ENCODE measurements around the gene SIVA1.
"Not testable (repeated sequence)": the region's sequence is repeated elsewhere in the genome, so short reads cannot be mapped to it uniquely, and the experiment has no call there.

Gene SIVA1

DNA sequence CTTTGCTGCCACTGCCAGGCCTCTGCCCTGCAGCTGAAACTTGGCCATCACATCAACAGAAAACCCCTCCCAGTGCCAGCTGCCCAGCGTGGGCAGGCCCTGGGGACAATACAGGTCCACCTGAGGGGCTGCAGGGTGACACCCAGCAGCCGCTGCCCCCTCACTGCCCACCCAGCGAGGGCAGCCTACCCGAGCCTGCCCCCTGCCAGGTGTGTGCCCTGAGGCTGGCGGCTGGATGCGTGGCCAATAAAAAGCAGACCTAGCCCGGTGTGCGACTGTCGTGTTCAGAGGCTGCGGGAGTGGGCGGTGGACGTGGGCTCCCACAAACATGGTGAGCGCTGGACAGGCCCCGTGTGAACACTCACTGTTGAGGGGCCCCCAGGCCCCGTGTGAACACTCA, 33.6 kb upstream of the SIVA1 start:
- DNase-seq (ENCODE audit: low read depth in 2 of 2) = no peak

DNA sequence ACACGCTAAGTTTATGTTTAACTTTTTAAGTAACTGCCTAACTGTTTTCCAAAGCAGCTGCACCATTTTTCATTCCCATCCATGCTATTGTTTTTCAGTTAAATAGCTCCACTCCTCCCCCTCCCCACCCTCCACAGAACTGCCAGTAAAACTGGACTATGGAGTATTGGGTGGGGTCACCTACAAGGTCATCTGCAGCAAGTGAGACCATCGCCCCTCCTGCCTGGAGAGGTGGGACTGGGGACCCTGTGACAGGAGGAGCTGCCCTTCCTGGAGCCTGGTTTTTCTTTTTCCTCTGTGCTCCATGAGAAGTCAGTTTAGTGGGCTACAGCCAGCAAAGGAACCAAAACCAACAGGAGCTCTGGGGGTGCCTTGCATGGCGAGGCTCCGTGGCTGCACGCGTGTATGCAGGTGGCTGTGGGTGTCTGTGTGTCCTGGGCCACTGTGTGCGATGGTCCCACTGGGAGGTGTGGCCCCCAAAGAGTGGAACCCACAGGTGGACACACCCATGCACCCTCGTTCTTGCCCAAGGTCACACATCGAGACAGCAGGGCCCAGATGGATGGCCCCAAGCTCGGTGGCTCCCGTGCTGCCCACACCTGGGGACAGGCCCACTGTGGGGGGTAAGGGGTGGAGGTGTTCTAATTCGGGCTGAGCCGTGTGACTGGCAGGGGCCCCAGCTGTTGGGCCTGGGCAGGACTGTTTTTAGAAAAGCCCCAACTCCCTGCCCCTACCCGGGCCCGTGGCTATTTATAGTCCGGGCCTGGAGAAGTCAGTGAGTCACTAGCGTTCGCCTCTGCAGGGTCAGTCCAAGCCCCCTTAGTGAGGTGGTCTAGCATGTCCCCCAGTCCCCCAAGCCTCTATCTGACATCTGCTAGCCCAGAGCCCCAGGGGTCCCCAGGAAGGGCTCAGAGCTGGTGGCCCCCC, 31.2 kb upstream of the SIVA1 start:
- DNase-seq (ENCODE audit: low read depth in 2 of 2) = no peak

GRCh38 chr14:104722938-104723650, 29.9 kb upstream of the SIVA1 start:
- DNase-seq (ENCODE audit: low read depth in 2 of 2) = no peak

DNA sequence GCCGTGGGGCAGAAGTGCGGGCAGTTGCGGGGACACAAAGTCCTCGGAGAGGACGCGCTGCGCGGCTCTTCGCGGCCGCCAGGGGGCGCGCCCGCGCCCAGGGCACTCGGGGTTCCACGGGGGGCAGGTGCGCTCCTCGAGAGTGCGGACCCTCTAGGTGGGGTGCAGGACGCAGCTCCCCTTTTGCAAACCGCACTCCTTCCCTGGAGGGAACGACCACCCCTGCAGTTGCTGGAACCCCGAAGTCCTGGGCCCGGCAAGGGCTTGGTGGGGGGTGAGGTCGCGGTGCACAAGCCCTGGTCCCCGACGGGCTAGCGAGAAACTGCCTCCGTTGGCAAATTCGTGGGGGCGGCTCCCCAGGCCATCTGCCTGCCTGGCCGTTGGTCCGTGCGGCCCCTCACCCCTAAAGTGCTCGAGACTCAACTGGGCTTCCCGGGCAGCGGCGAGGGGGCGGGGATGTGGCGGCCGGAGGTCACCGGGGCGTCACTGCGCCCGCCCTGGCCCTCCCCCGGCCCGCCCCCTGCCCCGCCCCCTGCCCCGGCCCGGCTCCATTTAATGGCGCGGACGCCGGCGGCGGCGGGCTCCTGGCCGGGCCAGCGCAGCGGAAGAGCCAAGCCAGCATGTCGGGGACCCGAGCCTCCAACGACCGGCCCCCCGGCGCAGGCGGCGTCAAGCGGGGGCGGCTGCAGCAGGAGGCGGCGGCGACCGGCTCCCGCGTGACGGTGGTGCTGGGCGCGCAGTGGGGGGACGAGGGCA, 29.1 kb upstream of the SIVA1 start, which contains the start of gene ADSS1:
Gene ADSS1 (plus strand): TSS at position 579 of the 756 bp plus-strand sequence. CDS start 42 bp downstream, at position 621.
- peak; percentile 8 to 41 for DNase-seq (ENCODE audit: low read depth in 2 of 2)

DNA sequence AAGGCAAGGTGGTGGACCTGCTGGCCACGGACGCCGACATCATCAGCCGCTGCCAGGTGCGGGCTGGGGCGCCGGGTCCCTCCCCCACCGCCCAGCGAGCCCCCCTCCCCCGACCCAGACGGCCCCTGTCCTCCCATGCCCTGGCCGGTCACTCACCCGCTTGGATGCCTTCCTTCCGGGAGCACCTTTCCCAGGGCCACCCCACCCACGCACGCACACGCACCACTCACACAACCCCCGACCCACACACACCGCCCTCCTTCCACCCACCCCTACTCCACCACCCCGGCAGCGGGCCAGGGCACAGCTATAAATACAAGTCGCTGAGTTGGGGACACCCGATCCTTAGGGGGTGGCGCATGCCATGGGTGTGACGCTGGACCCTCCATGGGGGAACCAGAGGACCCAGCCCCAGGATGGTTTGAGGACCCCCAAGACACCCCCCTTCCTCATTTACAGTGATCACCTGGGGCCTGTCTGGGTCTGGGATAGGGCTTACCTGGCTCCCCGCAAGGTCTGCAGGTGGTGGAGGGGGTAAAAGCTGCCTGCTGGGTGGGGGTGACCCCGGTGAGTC, 28.5 kb upstream of the SIVA1 start:
- peak in 1 of 2 donors; percentile 23 for DNase-seq (ENCODE audit: low read depth in 2 of 2)

- no peak for DNase-seq (ENCODE audit: low read depth in 2 of 2)
Measured at GRCh38 chr14:104724981-104725771, 27.8 kb upstream of the SIVA1 start.

DNA sequence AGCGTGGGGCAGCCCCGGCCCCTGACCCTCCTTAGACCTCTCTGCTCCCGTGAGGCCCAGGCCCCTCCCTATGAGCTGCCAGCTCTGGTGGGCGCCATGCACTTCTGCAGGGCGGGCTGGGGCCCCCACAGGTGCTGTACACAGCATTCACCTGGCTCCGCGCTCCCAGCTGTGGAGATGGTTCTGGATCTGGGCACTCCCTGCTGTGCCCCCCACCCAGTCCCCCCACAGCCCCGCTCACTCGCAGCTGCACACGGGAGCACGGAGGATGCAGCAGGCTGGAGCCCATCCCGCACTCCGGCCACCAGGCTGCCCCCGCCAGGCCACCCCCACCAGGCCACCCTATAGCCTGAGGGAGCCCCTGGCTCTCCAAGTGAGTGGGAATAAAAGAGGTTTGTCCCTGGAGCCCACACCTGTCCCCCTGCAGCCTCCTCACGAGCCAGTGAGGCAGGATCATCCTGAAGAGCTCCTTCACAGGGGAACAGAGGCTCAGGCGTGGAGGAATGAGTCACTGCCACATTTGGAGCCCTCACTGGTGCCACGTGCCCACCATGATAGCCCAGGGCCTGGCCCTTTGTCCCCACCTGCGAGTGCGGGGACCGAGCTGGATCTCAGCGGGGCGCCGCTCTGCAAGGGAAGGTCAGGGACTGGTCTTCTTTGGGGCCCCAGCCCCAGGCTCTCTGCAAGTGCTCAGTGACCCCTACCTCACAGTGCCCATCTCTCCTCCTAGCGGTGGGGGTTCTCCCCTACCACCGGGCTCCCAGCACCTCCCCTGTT, 27.0 kb upstream of the SIVA1 start:
- no peak for DNase-seq (ENCODE audit: low read depth in 2 of 2)

- DNase-seq (ENCODE audit: low read depth in 2 of 2) = no peak
Measured at GRCh38 chr14:104726600-104727451, 26.1 kb upstream of the SIVA1 start.

- DNase-seq (ENCODE audit: low read depth in 2 of 2) = no peak
Measured at GRCh38 chr14:104728631-104729030, 24.3 kb upstream of the SIVA1 start.

- DNase-seq (ENCODE audit: low read depth in 2 of 2) = not testable (repeated sequence)
Measured at GRCh38 chr14:104729176-104729834, 23.6 kb upstream of the SIVA1 start.

- DNase-seq (ENCODE audit: low read depth in 2 of 2) = no peak
Measured at GRCh38 chr14:104729835-104730181, 23.1 kb upstream of the SIVA1 start.

DNA sequence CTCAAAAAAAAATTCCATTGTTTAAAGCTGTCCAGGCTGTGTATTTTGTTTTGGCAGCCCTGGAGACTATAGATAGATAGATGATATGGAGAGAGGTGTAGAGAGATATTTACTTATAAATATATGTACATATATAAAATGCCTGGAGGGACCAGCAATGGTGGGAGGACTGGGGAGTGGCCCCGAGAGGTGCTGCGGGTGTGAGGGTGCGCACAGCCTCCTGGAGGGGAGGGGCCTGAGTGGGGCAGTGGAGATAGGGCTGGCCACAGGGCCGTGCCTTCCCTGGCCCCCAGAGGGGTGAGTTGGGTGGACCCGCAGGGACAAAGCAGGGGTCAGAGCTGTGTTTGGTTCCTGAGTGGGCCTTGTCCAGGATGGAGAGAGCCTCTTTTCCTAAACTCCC, 22.5 kb upstream of the SIVA1 start:
- no peak for DNase-seq (ENCODE audit: low read depth in 2 of 2)

GRCh38 chr14:104731320-104732294, 21.3 kb upstream of the SIVA1 start:
- DNase-seq (ENCODE audit: low read depth in 2 of 2) = no peak

DNA sequence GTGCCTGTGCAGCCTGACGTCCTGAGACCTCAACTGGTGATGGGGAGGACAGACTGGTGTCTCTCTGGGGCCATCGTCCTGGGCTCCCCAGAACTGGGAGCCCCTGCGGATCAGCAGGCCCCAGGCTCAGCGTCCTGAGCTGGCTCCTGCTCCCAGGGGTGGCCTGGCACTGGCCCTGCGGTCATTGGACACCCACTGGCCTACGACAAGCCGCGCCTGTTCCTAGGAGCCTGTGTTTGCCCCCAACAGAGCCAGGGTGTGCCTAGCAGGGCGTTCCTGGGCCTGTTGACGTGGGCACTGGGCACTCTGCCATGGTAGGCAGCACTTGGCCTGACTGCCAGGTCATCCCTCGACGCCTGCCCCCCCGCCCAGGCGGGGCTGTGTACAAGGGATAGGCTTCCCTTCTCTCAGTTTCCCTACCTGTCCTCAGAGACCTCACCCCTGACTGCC, 20.6 kb upstream of the SIVA1 start:
- DNase-seq (ENCODE audit: low read depth in 2 of 2) = no peak

DNA sequence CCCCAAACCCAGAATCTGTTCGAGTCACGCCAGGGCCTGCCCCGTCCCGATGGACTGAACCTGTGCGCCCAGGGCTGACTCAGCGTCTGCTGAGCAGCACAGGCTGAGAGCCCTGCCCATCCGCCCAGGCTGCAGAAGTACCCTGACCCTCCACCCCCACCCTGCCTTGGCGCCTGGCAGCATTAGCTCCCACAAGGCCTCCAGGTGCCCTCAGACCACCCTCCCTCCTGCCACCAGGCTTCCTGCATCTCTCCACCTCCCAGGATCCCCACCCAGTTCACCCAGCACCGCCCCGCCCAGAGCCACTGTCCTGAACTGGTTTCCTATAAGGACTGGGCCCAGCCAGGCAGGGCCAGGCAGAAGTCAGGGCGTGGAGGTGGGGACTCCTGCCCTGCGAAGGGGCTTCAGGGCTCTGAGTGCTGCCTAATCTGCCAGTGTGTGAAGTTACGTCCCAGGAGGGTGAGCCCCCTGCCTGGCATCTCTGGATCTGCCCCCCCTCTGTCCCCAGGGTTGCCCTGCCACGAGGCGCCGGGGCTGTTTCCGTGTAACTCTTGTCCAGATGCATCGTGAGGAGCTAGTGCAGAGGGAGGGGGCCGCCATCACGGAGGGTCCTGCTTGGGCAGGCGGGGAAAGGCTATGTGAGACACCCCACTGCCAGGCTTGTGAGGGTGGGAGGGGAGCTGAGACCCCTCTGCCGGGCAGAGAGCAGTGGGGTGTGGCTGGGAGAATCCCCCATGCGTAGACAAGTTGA, 19.8 kb upstream of the SIVA1 start:
- no peak for DNase-seq (ENCODE audit: low read depth in 2 of 2)

DNA sequence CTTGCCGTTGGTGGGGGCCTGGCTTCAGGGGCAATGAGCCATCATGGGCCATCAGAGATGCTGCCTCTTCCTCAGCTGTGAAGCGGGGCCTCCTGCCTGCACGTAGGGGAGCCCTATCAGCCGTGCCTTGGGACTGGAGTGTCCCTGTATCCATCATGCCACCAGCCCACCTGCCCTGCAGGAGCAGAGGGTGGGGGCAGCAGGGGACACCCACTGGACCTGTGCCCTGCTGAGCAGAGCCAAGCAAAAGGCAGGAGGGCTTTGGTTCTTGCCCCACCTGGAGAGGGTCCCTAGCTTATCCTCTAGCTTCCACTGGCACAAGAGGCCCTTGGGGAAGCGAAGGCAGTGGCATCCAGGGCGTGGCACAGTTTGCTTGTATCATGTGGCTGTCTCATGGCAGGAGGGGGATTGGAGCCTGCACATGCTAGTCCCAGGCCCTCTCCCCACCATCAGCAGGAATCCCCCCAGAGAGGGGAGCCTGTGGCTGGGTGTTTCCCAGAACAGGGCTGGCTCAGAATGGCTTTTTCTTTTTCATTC, 18.8 kb upstream of the SIVA1 start:
- DNase-seq (ENCODE audit: low read depth in 2 of 2) = no peak
